ENCODE data around the gene DNAL4. TPM values are rescaled to one million over a fixed set of nuclear protein-coding genes. Genes with fewer than 3 reads are reported as not detected.

Gene DNAL4
- total RNA-seq, 4 donors from 2014 or later: 9.3 to 15.2 (median 12.8) TPM

- intact Hi-C loops (cut with DNase I): loop anchor here (5.0 kb wide), 1 partner anchor 73 kb away; no protein-coding TSS in a partner anchor
Measured at GRCh38 chr22:38840129-38840528, 46.2 kb upstream of the DNAL4 start.

GRCh38 chr22:38839686-38840085 is 45.7 kb upstream of the DNAL4 start:
- no peak for DNase-seq (ENCODE audit: extremely low spot score)
- 96% methylated on average over 1 of the region's 1 CpG for WGBS
- TF ChIP-seq EP300 (IDR thresholded peaks at IDR 0.05) (no peak), POLR2AphosphoS5 (IDR thresholded peaks at IDR 0.05) (no peak), CTCF (IDR thresholded peaks at IDR 0.05) (no peak), POLR2A (IDR thresholded peaks at IDR 0.05; ENCODE audit: low read depth) (no peak)
- H3K27me3 ChIP-seq: no peaks in the 10 kb centered on the region
- no peak overlapping the region for H3K4me3 ChIP-seq
- no peaks in the 10 kb centered on the region for H3K36me3 ChIP-seq
- peaks cover 10 to 33% (median 26%) of the 10 kb centered on the region in 4 donors for H3K4me1 ChIP-seq
- intact Hi-C loops (cut with DNase I): loop anchor here (5.0 kb wide), 1 partner anchor 72 kb away; no protein-coding TSS in a partner anchor
- H3K27ac ChIP-seq (replicated peaks in 1 of 4): no peak overlapping the region
- no peaks in the 10 kb centered on the region for H3K9me3 ChIP-seq

More at GRCh38 chr22:38840129-38840528, 46.2 kb upstream of the DNAL4 start:
- H3K27me3 ChIP-seq: no peaks in the 10 kb centered on the region
- DNase-seq (ENCODE audit: extremely low spot score): no peak
- no peaks in the 10 kb centered on the region for H3K9me3 ChIP-seq
- WGBS: 91% methylated on average over 3 of the region's 3 CpGs
- H3K4me3 ChIP-seq: no peak overlapping the region
- no peak overlapping the region for H3K27ac ChIP-seq (replicated peaks in 1 of 4)
- peaks cover 10 to 34% (median 27%) of the 10 kb centered on the region in 4 donors for H3K4me1 ChIP-seq
- no peak for TF ChIP-seq CTCF (IDR thresholded peaks at IDR 0.05)
- TF ChIP-seq POLR2A (IDR thresholded peaks at IDR 0.05; ENCODE audit: low read depth): no peak
- no peak for TF ChIP-seq POLR2AphosphoS5 (IDR thresholded peaks at IDR 0.05)
- no peak for TF ChIP-seq EP300 (IDR thresholded peaks at IDR 0.05)
- H3K36me3 ChIP-seq: no peaks in the 10 kb centered on the region

- intact Hi-C loops (cut with DNase I): no loop called here
- Histone ChIP-seq H3K27me3 (no peaks in the 10 kb centered on the region), H3K36me3 (no peaks in the 10 kb centered on the region), H3K9me3 (no peaks in the 10 kb centered on the region), H3K4me3 (no peak overlapping the region), H3K27ac (replicated peaks in 1 of 4) (no peak overlapping the region), H3K4me1 (peaks cover 2 to 16% (median 10%) of the 10 kb centered on the region in 4 donors)
- DNase-seq (ENCODE audit: extremely low spot score): no peak
- no peak for TF ChIP-seq EP300 (IDR thresholded peaks at IDR 0.05)
- TF ChIP-seq POLR2A (IDR thresholded peaks at IDR 0.05; ENCODE audit: low read depth): no peak
- TF ChIP-seq POLR2AphosphoS5 (IDR thresholded peaks at IDR 0.05): no peak
- no peak for TF ChIP-seq CTCF (IDR thresholded peaks at IDR 0.05)
- 88% methylated on average over 6 of the region's 6 CpGs for WGBS
Measured at GRCh38 chr22:38837414-38837928, 43.5 kb upstream of the DNAL4 start.

GRCh38 chr22:38835888-38836301 is 42.0 kb upstream of the DNAL4 start:
- no peaks in the 10 kb centered on the region for H3K36me3 ChIP-seq
- no peak for DNase-seq (ENCODE audit: extremely low spot score)
- peaks cover 0 to under 1% (median 0%) of the 10 kb centered on the region in 4 donors for H3K4me1 ChIP-seq
- TF ChIP-seq CTCF (IDR thresholded peaks at IDR 0.05) (no peak), POLR2AphosphoS5 (IDR thresholded peaks at IDR 0.05) (no peak), POLR2A (IDR thresholded peaks at IDR 0.05; ENCODE audit: low read depth) (no peak)
- no peaks in the 10 kb centered on the region for H3K9me3 ChIP-seq
- H3K27ac ChIP-seq (replicated peaks in 1 of 4): no peak overlapping the region
- H3K27me3 ChIP-seq: no peaks in the 10 kb centered on the region
- WGBS: 73% methylated on average over 19 of the region's 19 CpGs
- intact Hi-C loops (cut with DNase I): no loop called here
- no peak overlapping the region for H3K4me3 ChIP-seq

GRCh38 chr22:38834991-38835390 is 41.0 kb upstream of the DNAL4 start:
- 80% methylated on average over 1 of the region's 5 CpGs for WGBS
- no peak overlapping the region for H3K27ac ChIP-seq (replicated peaks in 1 of 4)
- TF ChIP-seq POLR2A (IDR thresholded peaks at IDR 0.05; ENCODE audit: low read depth) (no peak), EP300 (IDR thresholded peaks at IDR 0.05) (no peak), CTCF (IDR thresholded peaks at IDR 0.05) (no peak), POLR2AphosphoS5 (IDR thresholded peaks at IDR 0.05) (no peak)
- no peak for DNase-seq (ENCODE audit: extremely low spot score)
- intact Hi-C loops (cut with DNase I): no loop called here
- H3K9me3 ChIP-seq: no peaks in the 10 kb centered on the region
- no peaks in the 10 kb centered on the region for H3K27me3 ChIP-seq
- no peak overlapping the region for H3K4me3 ChIP-seq
- H3K4me1 ChIP-seq: no peaks in the 10 kb centered on the region
- no peaks in the 10 kb centered on the region for H3K36me3 ChIP-seq

Measured in esophagus muscularis mucosa (tissue), 4 donors.